Bronchial epithelial cell (primary cell): ENCODE measurements around the gene PPP1R2C. TPM values are rescaled to one million over a fixed set of nuclear protein-coding genes. Genes with fewer than 3 reads are reported as not detected.

Experiments
- DNase-seq: peaks from one replicate; pipeline ENCODE4 v3.0.0-alpha.2; 2010; ENCODE audit warnings: low read depth
- FAIRE-seq: peaks from 2 replicates; lab custom pipeline; 2011; peaks lifted over from hg19 to GRCh38; lab: Jason Lieb, UNC
- H3K27me3 ChIP-seq: 2 replicates; pipeline ENCODE4 v1.5.1; 2011; ENCODE audit warnings: low read length; ENCODE audit not compliant: control insufficient read depth, insufficient read depth
- H3K36me3 ChIP-seq: 2 replicates; pipeline ENCODE4 v1.5.1; 2011; ENCODE audit warnings: low read length; ENCODE audit not compliant: control insufficient read depth, insufficient read depth
- H3K4me3 ChIP-seq: 2 replicates; pipeline ENCODE4 v1.5.1; 2011; ENCODE audit warnings: mild to moderate bottlenecking, low read depth, low read length, control low read depth
- CTCF ChIP-seq: IDR thresholded peaks from 2 replicates; pipeline ENCODE4 v1.5.1; 2011; ENCODE audit warnings: mild to moderate bottlenecking, moderate library complexity, low read length, control low read depth, inconsistent platforms; ENCODE audit not compliant: insufficient read depth, severe bottlenecking
- total RNA-seq: library from RNA; depleted of rRNA; stranded (reverse); fragments of >200 nt; gene quantifications from 2 replicates; pipeline ENCODE4 v1.2.1, GENCODE V29; 2014

PPP1R2C gene
- not detected in 2 replicates for total RNA-seq

- FAIRE-seq (no peak), DNase-seq (no peak)
- TF ChIP-seq CTCF: no peak
- H3K4me3 ChIP-seq: no peak within 1 kb of the TSS
- no peaks in the 10 kb centered on the region for H3K27me3 ChIP-seq
- H3K36me3 ChIP-seq: no peaks in the 10 kb centered on the region
Measured at GRCh38 chrX:42778096-42778495, at the start of gene PPP1R2C. Gene PPP1R2C (minus strand): TSS chrX:42778163. CDS start chrX:42778079, 84 bp downstream.

- Histone ChIP-seq H3K4me3 (no peak overlapping the region), H3K36me3 (no peaks in the 10 kb centered on the region)
- no peak for FAIRE-seq
Measured at GRCh38 chrX:42825201-42825600, 47.2 kb upstream of the PPP1R2C start.

GRCh38 chrX:42824541-42824940 is 46.6 kb upstream of the PPP1R2C start:
- FAIRE-seq (no peak), DNase-seq (no peak)
- H3K36me3 ChIP-seq: no peaks in the 10 kb centered on the region
- TF ChIP-seq CTCF: no peak
- H3K27me3 ChIP-seq: no peaks in the 10 kb centered on the region
- no peak overlapping the region for H3K4me3 ChIP-seq

More at GRCh38 chrX:42825201-42825600, 47.2 kb upstream of the PPP1R2C start:
- H3K27me3 ChIP-seq: no peaks in the 10 kb centered on the region
- DNase-seq: no peak
- no peak for TF ChIP-seq CTCF

- DNase-seq (no peak), FAIRE-seq (no peak)
- Histone ChIP-seq H3K36me3 (no peaks in the 10 kb centered on the region), H3K27me3 (no peaks in the 10 kb centered on the region), H3K4me3 (no peak overlapping the region)
- TF ChIP-seq CTCF: no peak
Measured at GRCh38 chrX:42823443-42823842, 45.5 kb upstream of the PPP1R2C start.

- DNase-seq (no peak), FAIRE-seq (no peak)
- Histone ChIP-seq H3K36me3 (no peaks in the 10 kb centered on the region), H3K4me3 (no peak overlapping the region), H3K27me3 (no peaks in the 10 kb centered on the region)
- TF ChIP-seq CTCF: no peak
Measured at GRCh38 chrX:42821803-42822443, 44.0 kb upstream of the PPP1R2C start.
